ENCODE data around the gene MAP1LC3B.

The MAP1LC3B gene

DNA sequence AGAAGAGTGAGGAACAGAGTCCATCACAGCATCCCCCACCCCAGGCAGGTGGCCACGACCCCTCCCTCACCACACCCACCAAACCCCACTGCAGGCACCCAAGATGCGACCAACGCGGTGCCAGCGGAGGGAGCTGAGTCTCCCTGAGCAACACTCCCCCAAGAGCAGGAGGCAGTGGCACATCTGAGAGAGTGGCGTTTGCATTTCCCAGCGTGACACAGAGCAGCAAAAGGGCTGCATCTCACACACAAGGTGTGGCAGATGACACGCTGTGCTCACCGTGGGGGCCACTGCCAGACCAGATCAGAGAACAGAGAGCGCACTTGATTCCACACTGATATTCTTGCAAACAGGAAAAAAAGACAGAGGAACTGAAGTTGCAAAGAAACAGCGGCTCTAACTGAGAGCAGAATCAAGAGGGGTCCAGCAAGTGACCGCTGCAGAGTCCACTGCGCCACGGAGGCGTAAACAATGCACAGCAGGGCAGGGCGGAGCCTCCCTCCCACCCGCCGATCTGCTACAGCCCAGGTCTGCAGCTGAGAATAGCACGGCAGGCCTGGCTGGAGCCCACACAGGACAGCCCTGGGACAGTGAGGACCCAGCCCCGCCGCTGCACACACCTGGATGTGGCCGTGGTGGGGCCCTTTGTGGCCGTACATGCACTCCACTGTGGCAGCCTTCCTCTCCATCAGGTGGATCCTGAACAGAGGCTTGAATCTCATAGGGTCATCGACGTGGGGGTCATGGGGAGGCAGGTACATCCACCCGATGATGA, 49.0 kb upstream of the MAP1LC3B start:
- TF ChIP-seq GLIS3 (CRISPR knock-in tag; IDR thresholded peaks at IDR 0.05) (no peak), ZFP30 (CRISPR knock-in tag; IDR thresholded peaks at IDR 0.05) (no peak), RARB (CRISPR knock-in tag; IDR thresholded peaks at IDR 0.05) (no peak)
- TF ChIP-seq, protein P1, sequence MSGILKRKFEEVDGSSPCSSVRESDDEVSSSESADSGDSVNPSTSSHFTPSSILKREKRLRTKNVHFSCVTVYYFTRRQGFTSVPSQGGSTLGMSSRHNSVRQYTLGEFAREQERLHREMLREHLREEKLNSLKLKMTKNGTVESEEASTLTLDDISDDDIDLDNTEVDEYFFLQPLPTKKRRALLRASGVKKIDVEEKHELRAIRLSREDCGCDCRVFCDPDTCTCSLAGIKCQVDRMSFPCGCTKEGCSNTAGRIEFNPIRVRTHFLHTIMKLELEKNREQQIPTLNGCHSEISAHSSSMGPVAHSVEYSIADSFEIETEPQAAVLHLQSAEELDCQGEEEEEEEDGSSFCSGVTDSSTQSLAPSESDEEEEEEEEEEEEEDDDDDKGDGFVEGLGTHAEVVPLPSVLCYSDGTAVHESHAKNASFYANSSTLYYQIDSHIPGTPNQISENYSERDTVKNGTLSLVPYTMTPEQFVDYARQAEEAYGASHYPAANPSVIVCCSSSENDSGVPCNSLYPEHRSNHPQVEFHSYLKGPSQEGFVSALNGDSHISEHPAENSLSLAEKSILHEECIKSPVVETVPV (CRISPR knock-in tag; IDR thresholded peaks at IDR 0.05) = no peak
- TF ChIP-seq, protein P2, sequence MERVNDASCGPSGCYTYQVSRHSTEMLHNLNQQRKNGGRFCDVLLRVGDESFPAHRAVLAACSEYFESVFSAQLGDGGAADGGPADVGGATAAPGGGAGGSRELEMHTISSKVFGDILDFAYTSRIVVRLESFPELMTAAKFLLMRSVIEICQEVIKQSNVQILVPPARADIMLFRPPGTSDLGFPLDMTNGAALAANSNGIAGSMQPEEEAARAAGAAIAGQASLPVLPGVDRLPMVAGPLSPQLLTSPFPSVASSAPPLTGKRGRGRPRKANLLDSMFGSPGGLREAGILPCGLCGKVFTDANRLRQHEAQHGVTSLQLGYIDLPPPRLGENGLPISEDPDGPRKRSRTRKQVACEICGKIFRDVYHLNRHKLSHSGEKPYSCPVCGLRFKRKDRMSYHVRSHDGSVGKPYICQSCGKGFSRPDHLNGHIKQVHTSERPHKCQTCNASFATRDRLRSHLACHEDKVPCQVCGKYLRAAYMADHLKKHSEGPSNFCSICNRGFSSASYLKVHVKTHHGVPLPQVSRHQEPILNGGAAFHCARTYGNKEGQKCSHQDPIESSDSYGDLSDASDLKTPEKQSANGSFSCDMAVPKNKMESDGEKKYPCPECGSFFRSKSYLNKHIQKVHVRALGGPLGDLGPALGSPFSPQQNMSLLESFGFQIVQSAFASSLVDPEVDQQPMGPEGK (CRISPR knock-in tag; IDR thresholded peaks at IDR 0.05; ENCODE audit: borderline replicate concordance) = no peak
- ATAC-seq = no peak

DNA sequence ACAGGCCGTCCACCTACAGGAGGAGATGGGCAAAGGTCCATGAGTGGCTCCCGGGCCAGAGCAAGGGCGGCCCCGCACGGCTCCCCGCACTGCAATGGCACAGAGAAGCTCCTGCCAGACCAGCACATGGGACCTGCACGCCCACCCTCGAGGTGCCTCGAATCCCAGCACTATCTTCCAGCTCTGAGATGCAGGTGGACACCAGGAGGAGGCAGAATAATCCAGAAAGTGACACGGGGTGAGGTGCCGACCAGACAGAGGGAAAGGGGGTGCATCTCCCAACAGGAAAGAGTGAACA, 48.4 kb upstream of the MAP1LC3B start:
- TF ChIP-seq ZFP30 (CRISPR knock-in tag; IDR thresholded peaks at IDR 0.05) (no peak), ZNF70 (CRISPR knock-in tag; IDR thresholded peaks at IDR 0.05) (no peak), SNAI2 (CRISPR knock-in tag; IDR thresholded peaks at IDR 0.05) (no peak), ISL1 (CRISPR knock-in tag; IDR thresholded peaks at IDR 0.05) (no peak), ZC3H10 (CRISPR knock-in tag; IDR thresholded peaks at IDR 0.05) (no peak), TOX (CRISPR knock-in tag; IDR thresholded peaks at IDR 0.05; ENCODE audit: borderline replicate concordance) (no peak), GLIS3 (CRISPR knock-in tag; IDR thresholded peaks at IDR 0.05) (no peak), CSDC2 (CRISPR knock-in tag; IDR thresholded peaks at IDR 0.05) (no peak), BACH2 (CRISPR knock-in tag; IDR thresholded peaks at IDR 0.05; ENCODE audit: borderline replicate concordance) (no peak), OSR1 (CRISPR knock-in tag; IDR thresholded peaks at IDR 0.05) (no peak), ZFP3 (CRISPR knock-in tag; IDR thresholded peaks at IDR 0.05) (no peak), ESRRG (CRISPR knock-in tag; IDR thresholded peaks at IDR 0.05) (no peak), RARB (CRISPR knock-in tag; IDR thresholded peaks at IDR 0.05) (no peak), TCF4 (CRISPR knock-in tag; IDR thresholded peaks at IDR 0.05; ENCODE audit: borderline replicate concordance) (no peak)
- TF ChIP-seq, protein P1 (CRISPR knock-in tag; IDR thresholded peaks at IDR 0.05) = no peak
- TF ChIP-seq, protein P3, sequence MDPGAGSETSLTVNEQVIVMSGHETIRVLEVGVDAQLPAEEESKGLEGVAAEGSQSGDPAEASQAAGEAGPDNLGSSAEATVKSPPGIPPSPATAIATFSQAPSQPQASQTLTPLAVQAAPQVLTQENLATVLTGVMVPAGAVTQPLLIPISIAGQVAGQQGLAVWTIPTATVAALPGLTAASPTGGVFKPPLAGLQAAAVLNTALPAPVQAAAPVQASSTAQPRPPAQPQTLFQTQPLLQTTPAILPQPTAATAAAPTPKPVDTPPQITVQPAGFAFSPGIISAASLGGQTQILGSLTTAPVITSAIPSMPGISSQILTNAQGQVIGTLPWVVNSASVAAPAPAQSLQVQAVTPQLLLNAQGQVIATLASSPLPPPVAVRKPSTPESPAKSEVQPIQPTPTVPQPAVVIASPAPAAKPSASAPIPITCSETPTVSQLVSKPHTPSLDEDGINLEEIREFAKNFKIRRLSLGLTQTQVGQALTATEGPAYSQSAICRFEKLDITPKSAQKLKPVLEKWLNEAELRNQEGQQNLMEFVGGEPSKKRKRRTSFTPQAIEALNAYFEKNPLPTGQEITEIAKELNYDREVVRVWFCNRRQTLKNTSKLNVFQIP (CRISPR knock-in tag; IDR thresholded peaks at IDR 0.05; ENCODE audit: borderline replicate concordance, low read depth) = no peak
- TF ChIP-seq, protein P4, sequence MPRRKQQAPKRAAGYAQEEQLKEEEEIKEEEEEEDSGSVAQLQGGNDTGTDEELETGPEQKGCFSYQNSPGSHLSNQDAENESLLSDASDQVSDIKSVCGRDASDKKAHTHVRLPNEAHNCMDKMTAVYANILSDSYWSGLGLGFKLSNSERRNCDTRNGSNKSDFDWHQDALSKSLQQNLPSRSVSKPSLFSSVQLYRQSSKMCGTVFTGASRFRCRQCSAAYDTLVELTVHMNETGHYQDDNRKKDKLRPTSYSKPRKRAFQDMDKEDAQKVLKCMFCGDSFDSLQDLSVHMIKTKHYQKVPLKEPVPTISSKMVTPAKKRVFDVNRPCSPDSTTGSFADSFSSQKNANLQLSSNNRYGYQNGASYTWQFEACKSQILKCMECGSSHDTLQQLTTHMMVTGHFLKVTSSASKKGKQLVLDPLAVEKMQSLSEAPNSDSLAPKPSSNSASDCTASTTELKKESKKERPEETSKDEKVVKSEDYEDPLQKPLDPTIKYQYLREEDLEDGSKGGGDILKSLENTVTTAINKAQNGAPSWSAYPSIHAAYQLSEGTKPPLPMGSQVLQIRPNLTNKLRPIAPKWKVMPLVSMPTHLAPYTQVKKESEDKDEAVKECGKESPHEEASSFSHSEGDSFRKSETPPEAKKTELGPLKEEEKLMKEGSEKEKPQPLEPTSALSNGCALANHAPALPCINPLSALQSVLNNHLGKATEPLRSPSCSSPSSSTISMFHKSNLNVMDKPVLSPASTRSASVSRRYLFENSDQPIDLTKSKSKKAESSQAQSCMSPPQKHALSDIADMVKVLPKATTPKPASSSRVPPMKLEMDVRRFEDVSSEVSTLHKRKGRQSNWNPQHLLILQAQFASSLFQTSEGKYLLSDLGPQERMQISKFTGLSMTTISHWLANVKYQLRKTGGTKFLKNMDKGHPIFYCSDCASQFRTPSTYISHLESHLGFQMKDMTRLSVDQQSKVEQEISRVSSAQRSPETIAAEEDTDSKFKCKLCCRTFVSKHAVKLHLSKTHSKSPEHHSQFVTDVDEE (CRISPR knock-in tag; IDR thresholded peaks at IDR 0.05) = no peak
- TF ChIP-seq, protein P5, sequence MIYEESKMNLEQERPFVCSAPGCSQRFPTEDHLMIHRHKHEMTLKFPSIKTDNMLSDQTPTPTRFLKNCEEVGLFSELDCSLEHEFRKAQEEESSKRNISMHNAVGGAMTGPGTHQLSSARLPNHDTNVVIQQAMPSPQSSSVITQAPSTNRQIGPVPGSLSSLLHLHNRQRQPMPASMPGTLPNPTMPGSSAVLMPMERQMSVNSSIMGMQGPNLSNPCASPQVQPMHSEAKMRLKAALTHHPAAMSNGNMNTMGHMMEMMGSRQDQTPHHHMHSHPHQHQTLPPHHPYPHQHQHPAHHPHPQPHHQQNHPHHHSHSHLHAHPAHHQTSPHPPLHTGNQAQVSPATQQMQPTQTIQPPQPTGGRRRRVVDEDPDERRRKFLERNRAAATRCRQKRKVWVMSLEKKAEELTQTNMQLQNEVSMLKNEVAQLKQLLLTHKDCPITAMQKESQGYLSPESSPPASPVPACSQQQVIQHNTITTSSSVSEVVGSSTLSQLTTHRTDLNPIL (CRISPR knock-in tag; IDR thresholded peaks at IDR 0.05; ENCODE audit: low read depth) = no peak
- TF ChIP-seq, protein P2 (CRISPR knock-in tag; IDR thresholded peaks at IDR 0.05; ENCODE audit: borderline replicate concordance) = no peak
- ATAC-seq = no peak

All from SK-N-SH treated with all-trans-retinoic acid at 6 μM for 48 hours (cell line).